ENCODE results near the gene KIF23.
A peak's percentile ranks its signal among the peaks of the same experiment; 100 is the strongest.

KIF23 gene

DNA sequence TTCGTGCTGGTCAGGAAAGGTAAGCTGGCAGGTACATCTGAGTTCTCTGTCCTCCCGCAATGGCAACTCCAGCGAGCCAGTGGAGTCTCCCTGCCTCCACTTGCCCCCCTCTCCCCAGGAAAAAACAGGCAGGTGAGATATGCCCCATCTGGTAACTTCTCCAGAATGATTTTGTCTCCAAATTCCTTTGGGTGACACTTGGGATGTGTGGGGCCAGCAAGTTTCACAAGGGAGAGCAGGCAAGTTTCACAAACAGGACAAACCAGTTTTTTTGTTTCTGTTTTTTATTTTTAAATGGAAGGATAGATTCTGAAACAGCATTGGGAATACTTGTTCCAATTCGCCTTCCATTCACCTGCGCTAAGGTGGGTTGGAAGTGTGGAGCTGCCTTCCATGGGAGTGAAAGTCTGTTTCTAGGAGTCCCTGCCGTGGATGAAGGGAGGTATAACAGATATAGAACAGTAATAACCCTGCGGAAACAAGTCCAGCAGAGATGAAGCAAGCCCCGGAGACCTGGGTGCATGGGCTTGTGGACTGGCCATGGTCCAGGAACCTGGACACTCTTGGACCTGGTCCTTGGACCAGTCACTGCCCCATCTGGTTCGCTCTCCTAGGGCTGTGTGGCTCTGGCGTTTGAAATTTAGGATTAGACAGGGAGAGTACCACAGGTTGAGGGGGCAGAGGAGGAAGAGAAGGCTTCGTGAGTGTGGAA, 22.9 kb upstream of the KIF23 start:
- ATAC-seq (ENCODE audit: insufficient read depth, low read depth) (no peak), DNase-seq (no peak)
- Histone ChIP-seq H3K9ac (ENCODE audit: low read depth, low read length) (no peak overlapping the region), H3K4me2 (ENCODE audit: insufficient read depth, low read length) (no peak overlapping the region), H3K79me2 (ENCODE audit: insufficient read depth, low read length) (no peaks in the 10 kb centered on the region), H3K4me1 (ENCODE audit: insufficient read depth, low read length) (peaks cover 6% of the 10 kb centered on the region), H3K36me3 (ENCODE audit: insufficient read depth, low read length) (no peaks in the 10 kb centered on the region), H3K9me3 (ENCODE audit: insufficient read depth, low read length, severe bottlenecking) (no peaks in the 10 kb centered on the region), H3K27ac (ENCODE audit: low read length) (no peak overlapping the region), H2AFZ (ENCODE audit: low read depth, low read length) (no peak overlapping the region), H4K20me1 (ENCODE audit: insufficient read depth, low read length) (0 out of 2 replicates have a peak, but pooled peaks cover 4% of the 10 kb centered on the region), H3K4me3 (ENCODE audit: low read depth in 1 of 2, low read length in 2 of 2) (no peak overlapping the region), H3K27me3 (ENCODE audit: insufficient read depth, low read length, poor library complexity) (peaks cover 3% of the 10 kb centered on the region)
- TF ChIP-seq EZH2 (IDR thresholded peaks at IDR 0.05; ENCODE audit: borderline replicate concordance, low read depth, low read length, severe bottlenecking): no peak
- TF ChIP-seq, protein P1, sequence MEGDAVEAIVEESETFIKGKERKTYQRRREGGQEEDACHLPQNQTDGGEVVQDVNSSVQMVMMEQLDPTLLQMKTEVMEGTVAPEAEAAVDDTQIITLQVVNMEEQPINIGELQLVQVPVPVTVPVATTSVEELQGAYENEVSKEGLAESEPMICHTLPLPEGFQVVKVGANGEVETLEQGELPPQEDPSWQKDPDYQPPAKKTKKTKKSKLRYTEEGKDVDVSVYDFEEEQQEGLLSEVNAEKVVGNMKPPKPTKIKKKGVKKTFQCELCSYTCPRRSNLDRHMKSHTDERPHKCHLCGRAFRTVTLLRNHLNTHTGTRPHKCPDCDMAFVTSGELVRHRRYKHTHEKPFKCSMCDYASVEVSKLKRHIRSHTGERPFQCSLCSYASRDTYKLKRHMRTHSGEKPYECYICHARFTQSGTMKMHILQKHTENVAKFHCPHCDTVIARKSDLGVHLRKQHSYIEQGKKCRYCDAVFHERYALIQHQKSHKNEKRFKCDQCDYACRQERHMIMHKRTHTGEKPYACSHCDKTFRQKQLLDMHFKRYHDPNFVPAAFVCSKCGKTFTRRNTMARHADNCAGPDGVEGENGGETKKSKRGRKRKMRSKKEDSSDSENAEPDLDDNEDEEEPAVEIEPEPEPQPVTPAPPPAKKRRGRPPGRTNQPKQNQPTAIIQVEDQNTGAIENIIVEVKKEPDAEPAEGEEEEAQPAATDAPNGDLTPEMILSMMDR (IDR thresholded peaks at IDR 0.05; ENCODE audit: borderline replicate concordance, extremely low read depth, low read length, poor library complexity, severe bottlenecking): no peak

DNA sequence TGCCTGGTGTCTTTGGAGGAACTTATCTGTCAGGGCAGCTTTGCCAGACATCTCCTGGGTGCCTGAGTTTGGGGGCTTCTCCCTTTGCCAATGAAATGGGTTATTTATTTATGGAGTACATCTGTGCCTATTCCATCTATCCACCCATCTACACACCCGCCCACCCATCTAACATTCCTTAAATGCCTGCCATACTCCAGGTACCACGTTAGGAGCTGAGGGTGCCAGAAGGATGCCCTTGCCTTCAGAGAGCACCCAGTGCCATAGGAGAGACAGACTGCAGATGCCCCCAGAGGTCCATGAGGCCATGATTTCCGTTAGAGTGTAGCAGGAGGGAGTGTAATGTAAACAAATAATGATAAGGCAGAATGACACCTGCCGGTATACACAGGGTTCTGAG, 21.8 kb upstream of the KIF23 start:
- Histone ChIP-seq H2AFZ (ENCODE audit: low read depth, low read length) (no peak overlapping the region), H3K4me2 (ENCODE audit: insufficient read depth, low read length) (no peak overlapping the region), H3K36me3 (ENCODE audit: insufficient read depth, low read length) (no peaks in the 10 kb centered on the region), H3K4me3 (ENCODE audit: low read depth in 1 of 2, low read length in 2 of 2) (no peak overlapping the region), H3K27me3 (ENCODE audit: insufficient read depth, low read length, poor library complexity) (peaks cover 3% of the 10 kb centered on the region), H3K79me2 (ENCODE audit: insufficient read depth, low read length) (no peaks in the 10 kb centered on the region), H3K4me1 (ENCODE audit: insufficient read depth, low read length) (peaks cover 6% of the 10 kb centered on the region), H3K9ac (ENCODE audit: low read depth, low read length) (no peak overlapping the region), H3K9me3 (ENCODE audit: insufficient read depth, low read length, severe bottlenecking) (no peaks in the 10 kb centered on the region), H4K20me1 (ENCODE audit: insufficient read depth, low read length) (0 out of 2 replicates have a peak, but pooled peaks cover 4% of the 10 kb centered on the region), H3K27ac (ENCODE audit: low read length) (no peak overlapping the region)
- TF ChIP-seq, protein P1 (IDR thresholded peaks at IDR 0.05; ENCODE audit: borderline replicate concordance, extremely low read depth, low read length, poor library complexity, severe bottlenecking): no peak
- TF ChIP-seq EZH2 (IDR thresholded peaks at IDR 0.05; ENCODE audit: borderline replicate concordance, low read depth, low read length, severe bottlenecking): no peak
- DNase-seq (no peak), ATAC-seq (ENCODE audit: insufficient read depth, low read depth) (no peak)

DNA sequence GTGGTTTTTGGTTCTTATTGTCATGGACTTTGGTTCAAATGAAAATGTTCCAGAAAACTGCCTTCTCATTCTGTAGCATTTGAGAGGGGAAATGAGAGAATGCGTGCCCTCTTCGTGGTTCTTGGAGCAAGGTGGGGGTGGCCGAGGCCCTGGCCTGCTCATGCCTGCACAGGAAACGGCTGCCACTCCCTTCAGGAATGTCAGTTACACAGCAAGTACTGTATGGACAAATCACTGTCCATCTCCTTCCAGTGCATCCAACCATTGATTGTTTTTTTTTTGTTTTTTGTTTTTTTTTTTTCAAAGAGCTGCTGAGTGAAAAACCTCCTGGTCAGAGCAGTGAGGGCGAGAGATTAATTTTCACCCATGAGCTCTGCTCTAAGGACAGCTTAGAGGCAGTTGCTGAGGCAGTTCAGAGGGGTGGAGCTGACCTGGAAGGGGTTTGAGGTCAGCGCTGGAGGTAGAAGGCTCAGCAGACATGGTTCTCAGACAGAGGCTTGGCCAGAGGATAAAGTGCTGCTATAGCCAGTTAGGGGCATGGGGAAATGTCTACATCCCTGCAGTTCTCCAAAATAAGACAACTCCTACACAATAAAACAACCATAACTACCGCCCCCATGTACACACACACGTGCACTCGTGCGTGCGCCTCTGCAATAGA, 20.2 kb upstream of the KIF23 start:
- Histone ChIP-seq H3K4me3 (ENCODE audit: low read depth in 1 of 2, low read length in 2 of 2) (no peak overlapping the region), H3K4me1 (ENCODE audit: insufficient read depth, low read length) (peaks cover 14% of the 10 kb centered on the region), H3K27me3 (ENCODE audit: insufficient read depth, low read length, poor library complexity) (peaks cover 3% of the 10 kb centered on the region), H3K9ac (ENCODE audit: low read depth, low read length) (no peak overlapping the region), H3K36me3 (ENCODE audit: insufficient read depth, low read length) (no peaks in the 10 kb centered on the region), H2AFZ (ENCODE audit: low read depth, low read length) (peak overlapping the region; percentile 62; the same call in 1 of the 2 replicates), H4K20me1 (ENCODE audit: insufficient read depth, low read length) (0 out of 2 replicates have a peak, but pooled peaks cover 4% of the 10 kb centered on the region), H3K9me3 (ENCODE audit: insufficient read depth, low read length, severe bottlenecking) (no peaks in the 10 kb centered on the region), H3K27ac (ENCODE audit: low read length) (no peak overlapping the region), H3K79me2 (ENCODE audit: insufficient read depth, low read length) (no peaks in the 10 kb centered on the region), H3K4me2 (ENCODE audit: insufficient read depth, low read length) (peak overlapping the region; percentile 52; the same call in 1 of the 2 replicates)
- no peak for TF ChIP-seq EZH2 (IDR thresholded peaks at IDR 0.05; ENCODE audit: borderline replicate concordance, low read depth, low read length, severe bottlenecking)
- TF ChIP-seq, protein P1 (IDR thresholded peaks at IDR 0.05; ENCODE audit: borderline replicate concordance, extremely low read depth, low read length, poor library complexity, severe bottlenecking): no peak
- ATAC-seq (ENCODE audit: insufficient read depth, low read depth): no peak
- DNase-seq: no peak
